HG02973 (cell line): Measurements from ENCODE around the gene P2RY2.

Source experiments
- ATAC-seq: cut with Tn5 transposase; IDR thresholded peaks from one replicate; pipeline ENCODE4 v1.9.1; 2021; ENCODE audit warnings: moderate library complexity; ENCODE audit not compliant: unreplicated experiment

P2RY2 gene

DNA sequence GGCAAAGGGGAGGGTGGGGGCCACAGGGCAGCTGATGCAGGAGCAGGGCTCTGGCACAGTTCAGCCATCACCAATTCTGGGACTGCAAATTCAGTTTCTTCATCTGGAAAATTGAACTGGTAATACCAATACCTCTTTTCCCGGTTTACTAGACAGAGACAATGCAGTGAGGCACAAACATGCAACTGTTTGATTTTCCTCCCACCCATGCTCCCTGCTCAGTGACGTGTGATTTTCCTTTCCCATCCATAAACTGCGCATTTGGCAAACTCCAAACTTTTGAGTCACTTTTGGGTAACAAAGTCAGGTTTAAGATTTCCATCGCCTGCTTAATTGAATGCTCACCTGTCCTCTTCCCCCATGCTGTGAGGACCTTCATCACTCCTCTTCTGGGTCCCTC lies 23.2 kb downstream of the P2RY2 start:
- ATAC-seq, result no peak

DNA sequence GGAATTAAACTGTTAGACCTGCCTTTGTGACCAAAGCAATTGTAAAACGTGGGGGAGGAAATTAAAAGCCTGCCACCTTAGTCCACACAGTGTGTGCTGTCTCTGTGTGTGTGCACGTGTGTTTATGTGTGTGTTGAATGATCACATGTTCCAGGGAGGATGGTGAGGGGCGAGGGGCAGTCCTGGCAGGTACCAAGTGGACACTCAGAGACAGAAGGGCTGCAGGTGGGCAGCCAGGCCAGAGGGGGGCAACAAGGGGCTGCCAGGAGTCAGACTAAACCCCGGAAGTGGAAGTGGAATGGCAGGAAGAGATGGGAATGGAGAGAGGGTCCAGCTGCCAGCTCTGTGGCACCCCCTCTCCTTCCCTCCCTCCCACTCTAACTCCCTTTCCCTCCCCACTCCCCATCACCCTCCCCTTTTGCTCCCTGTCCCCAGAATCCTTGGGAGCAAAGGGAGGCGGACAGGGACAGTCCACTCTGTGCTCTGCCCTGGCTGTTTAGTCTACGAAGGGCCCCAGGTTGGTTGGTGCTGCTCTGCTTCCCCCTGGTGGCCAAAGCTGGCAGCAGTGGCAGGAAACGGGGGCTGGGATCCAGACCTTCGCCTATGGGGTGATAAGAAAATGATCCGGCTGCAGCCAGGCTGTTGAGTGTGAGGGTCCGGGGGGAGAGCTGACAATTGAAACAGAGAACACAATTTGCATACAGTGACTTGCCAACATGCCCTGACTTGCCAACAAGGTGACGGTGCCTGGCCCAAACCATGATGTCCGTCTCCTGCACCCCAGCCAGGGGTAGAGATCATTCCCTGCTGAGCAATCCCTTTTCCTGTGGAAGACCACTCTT lies 24.4 kb downstream of the P2RY2 start:
- no peak for ATAC-seq

DNA sequence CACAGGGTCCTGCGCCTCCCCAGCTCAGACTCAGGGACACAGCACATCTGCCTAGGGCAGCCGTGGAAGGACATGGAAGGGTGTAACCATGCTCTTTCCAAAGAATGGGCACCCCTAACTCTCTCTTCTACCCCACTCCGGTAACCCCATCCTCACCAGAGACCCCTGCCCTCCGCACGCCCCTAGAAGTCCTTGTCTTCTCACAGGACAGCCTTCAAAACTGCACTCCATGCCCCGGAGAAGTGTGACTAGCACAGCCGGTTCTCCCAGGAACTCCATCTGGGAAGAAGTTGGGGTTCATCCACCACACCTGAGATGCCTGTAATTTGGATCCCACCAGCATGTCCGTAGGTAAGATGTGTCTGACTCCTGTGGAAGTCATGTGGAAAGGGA lies 25.0 kb downstream of the P2RY2 start:
- ATAC-seq, result no peak

GRCh38 chr11:73244589-73245240 lies 26.6 kb downstream of the P2RY2 start:
- no peak for ATAC-seq

- no peak for ATAC-seq
These were observed 27.4 kb downstream of the P2RY2 start for GRCh38 chr11:73245461-73245860.

DNA sequence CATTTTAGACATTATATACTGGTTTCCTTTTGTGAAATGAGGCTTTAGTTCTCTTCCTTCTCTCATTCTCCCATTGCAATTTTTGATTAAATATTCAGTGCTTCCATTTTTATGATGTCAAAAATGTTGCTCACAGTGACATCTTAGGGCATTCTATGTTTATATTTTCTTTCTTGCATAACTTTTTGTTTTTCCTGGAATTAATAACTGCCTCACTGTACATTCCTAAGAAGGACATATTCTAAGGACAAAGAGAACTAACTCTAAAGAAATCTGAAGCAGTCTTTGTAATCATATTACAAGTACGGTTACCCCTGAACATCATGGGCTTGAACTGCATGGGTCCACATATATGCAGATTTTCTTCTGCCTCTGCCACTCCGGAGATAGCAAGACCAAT lies 28.2 kb downstream of the P2RY2 start:
- no peak for ATAC-seq

- no peak for ATAC-seq
These were observed 30.6 kb downstream of the P2RY2 start for GRCh38 chr11:73248526-73249185.

- ATAC-seq, result no peak
These were observed 31.2 kb downstream of the P2RY2 start for GRCh38 chr11:73249304-73249703.

DNA sequence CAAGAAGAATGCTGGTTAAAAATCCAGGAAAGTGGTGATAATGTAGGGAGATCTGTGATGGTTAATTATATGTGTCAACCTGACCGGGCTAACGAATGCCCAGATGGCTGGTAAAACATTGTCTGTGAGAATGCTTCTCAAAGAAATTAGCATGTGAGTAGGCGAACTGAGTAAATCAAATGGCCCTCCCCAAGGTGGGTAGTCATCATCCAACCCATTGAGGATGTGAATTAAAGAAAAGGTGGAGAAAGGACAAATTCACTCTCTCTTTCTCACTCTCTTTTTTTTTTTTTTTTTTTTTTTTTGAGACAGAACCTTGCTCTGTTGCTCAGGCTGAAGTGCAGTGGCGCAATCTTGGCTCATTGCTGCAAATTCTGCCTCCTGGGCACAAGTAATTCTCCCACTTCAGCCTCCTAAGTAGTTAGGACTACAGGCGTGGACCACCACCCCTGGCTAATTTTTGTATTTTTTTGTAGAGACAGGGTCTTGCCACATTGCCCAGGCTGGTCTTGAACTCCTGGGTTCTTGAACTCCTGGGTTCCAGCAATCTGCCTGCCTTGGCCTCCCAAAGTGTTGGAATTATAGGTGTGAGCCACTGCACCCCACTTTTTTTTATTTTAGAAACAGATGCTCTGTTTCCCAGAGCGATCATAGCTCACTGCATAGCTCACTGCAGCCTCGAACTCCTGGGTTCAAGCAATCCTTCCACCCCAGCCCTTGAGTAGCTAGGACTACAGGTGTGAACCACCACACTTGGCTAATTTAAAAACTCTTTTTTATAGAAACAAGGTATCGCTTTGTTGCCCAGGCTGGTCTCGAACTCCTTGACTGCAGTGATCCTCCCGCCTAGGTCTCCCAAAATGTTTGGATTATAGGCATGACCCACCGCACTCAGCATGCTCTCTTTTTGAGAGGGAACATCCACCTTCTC lies 32.0 kb downstream of the P2RY2 start:
- ATAC-seq, result no peak

- no peak for ATAC-seq
These were observed 34.6 kb downstream of the P2RY2 start for GRCh38 chr11:73252577-73253191.

DNA sequence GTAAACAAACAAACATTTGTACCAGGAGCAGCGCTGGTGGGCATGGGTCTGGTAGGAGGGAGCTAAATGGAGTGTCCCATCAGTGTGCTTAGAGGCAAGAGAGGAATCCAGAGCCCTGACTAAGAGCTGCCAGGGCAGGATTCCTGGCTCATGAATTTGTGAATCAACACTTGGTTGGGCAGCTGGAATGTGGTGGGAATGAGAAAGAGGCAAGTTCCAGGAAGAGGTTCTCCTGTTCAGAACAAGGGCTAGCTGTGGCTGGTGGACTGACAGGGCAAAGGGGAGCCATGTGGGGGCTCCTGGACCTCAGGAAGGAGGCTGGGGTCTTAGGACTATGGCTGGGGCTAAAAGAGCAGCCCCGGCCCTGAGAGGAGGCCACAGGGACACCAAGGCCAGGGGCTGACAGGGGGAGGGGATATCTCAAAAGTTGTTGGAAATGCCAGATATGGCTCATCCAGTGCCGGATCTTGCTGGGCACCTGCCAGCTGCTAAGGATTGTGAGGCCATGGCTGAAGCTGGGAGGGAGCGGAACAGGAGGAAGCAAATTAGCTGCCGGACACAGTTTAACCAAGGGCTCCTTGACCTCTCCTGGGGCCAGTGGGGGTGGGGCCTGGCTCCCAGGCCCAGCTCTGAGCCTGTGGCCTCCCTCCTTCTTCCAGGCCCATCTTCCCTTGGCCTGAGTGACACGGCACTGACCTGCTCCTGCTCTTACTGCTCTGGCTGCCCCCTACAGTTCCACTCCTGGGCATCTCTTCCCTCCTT lies 39.4 kb downstream of the P2RY2 start:
- ATAC-seq, result no peak

DNA sequence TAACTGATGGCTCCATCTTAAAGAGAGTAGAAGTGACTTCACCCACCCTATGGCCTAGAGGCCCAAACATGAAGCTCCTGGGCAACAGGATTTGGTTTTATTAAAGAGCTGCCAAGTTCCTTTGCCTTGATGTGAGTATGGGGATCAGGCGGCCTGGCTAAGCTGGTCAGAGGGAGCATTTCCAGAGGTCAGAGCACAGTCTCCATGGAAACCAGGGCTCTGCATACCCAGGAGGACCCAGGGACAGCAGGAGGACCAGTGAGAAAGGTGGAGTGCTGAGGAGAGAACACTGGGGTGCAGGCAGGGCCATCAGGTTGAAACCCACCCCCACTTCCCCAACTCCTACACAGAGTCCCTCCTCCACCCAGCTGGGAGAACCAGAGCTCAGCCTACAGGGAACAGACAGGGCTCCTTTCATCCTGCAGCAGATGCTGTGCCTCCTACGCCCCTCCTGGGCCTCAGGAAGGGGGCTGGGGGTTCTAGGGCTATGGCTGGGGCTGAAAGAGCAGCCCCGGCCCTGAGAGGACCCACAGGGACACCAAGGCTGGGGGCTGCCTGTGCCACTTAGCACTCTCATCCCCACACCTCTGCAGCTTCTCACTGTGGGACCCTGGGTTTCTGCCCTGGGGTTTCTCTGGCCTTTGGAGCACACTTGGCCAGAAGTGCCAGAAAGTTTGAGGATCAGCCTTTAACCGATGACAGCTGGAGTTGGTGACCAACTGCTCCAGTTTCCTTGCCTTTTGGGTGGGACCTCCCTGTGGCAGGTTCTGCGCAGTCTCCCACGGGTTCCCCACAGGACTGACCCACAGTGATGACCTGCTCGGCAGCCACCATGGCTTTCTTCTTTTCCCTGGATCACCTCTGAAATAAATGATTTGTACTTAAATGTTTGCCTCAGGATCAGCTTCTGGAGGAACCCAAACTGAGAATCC lies 40.3 kb downstream of the P2RY2 start:
- ATAC-seq, result no peak

- ATAC-seq, result no peak
These were observed 41.5 kb downstream of the P2RY2 start for GRCh38 chr11:73259406-73260126.

DNA sequence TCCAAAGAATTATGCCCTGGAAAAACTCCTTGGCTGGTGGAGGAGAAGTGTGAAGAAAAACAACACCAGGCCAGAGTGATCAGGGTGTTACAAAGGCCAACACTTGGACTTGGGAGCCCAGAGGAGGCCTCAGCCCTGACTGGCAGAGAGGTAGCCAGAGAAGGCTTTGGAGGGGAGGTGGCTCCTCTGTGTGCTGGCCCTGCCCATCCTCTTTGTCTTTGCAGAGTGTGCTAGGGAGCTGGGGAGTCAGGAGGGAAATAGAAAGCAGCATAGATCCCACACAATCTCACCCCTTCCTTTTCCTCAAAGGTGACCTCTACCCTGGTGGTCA lies 42.0 kb downstream of the P2RY2 start:
- no peak for ATAC-seq

DNA sequence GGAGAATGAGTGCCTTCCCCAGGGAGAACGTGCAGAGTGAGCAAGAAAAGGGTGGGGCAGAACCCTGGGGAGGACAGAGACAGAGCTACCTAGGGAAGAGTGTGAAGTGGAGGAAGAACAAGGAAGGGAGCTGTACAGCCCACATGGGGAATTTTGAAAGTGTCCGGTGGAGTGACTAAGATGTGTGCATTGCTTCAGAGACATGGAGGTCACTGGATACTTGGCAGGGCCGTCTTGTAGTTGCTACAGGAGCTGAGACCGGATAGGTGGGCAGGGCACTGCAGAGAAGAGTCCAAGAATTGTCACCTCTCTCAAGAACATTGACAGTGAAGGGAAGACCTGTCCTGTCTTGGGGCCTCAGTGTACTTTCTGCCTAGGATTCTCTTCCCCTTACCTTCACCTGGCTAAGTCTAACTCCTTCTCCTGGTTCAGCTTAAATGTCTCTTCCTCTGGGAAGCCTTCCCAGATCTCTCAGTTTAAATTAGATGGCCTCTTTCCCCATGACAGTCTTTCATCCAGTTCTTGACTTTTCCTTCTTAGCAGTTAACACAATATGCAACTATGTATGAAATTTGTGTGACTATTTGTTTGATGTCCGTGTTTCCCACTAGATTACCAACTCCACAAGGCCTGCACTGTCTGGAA lies 44.9 kb downstream of the P2RY2 start:
- ATAC-seq, result no peak

GRCh38 chr11:73263640-73264039 lies 45.6 kb downstream of the P2RY2 start:
- ATAC-seq, result no peak

GRCh38 chr11:73265278-73265810 lies 47.3 kb downstream of the P2RY2 start:
- ATAC-seq, result no peak
